ENCODE measurements around the gene RPA1.
"Not testable (repeated sequence)": the region's sequence is repeated elsewhere in the genome, so short reads cannot be mapped to it uniquely, and the experiment has no call there.

Gene RPA1

GRCh38 chr17:1878419-1879121 lies 48.8 kb downstream of the RPA1 start:
- DNase-seq (ENCODE audit: low read depth, low spot score) = no peak

GRCh38 chr17:1880851-1881630 lies 51.2 kb downstream of the RPA1 start:
- no peak for DNase-seq (ENCODE audit: low read depth, low spot score)

- DNase-seq (ENCODE audit: low read depth, low spot score) = no peak
Measured at GRCh38 chr17:1882836-1883235, 53.0 kb downstream of the RPA1 start.

- DNase-seq (ENCODE audit: low read depth, low spot score) = no peak
Measured at GRCh38 chr17:1883536-1883935, 53.7 kb downstream of the RPA1 start.

GRCh38 chr17:1888741-1889140 lies 58.9 kb downstream of the RPA1 start:
- DNase-seq (ENCODE audit: low read depth, low spot score) = no peak

GRCh38 chr17:1890758-1891450 lies 61.1 kb downstream of the RPA1 start:
- DNase-seq (ENCODE audit: low read depth, low spot score) = no peak

- DNase-seq (ENCODE audit: low read depth, low spot score) = no peak
Measured at GRCh38 chr17:1894753-1895339, 65.0 kb downstream of the RPA1 start.

GRCh38 chr17:1895479-1895878 lies 65.7 kb downstream of the RPA1 start:
- not testable (repeated sequence) for DNase-seq (ENCODE audit: low read depth, low spot score)

GRCh38 chr17:1896243-1897104 lies 66.7 kb downstream of the RPA1 start:
- DNase-seq (ENCODE audit: low read depth, low spot score) = no peak

- DNase-seq (ENCODE audit: low read depth, low spot score) = no peak
Measured at GRCh38 chr17:1897105-1897656, 67.4 kb downstream of the RPA1 start.

GRCh38 chr17:1898332-1898731 lies 68.5 kb downstream of the RPA1 start:
- no peak for DNase-seq (ENCODE audit: low read depth, low spot score)

- DNase-seq (ENCODE audit: low read depth, low spot score) = no peak
Measured at GRCh38 chr17:1898872-1899271, 69.1 kb downstream of the RPA1 start.

GRCh38 chr17:1899403-1900000 lies 69.7 kb downstream of the RPA1 start:
- no peak for DNase-seq (ENCODE audit: low read depth, low spot score)

GRCh38 chr17:1904273-1905182 lies 74.7 kb downstream of the RPA1 start:
- DNase-seq (ENCODE audit: low read depth, low spot score) = no peak

- no peak for DNase-seq (ENCODE audit: low read depth, low spot score)
Measured at GRCh38 chr17:1905190-1905913, 75.5 kb downstream of the RPA1 start.

GRCh38 chr17:1906662-1907101 lies 76.9 kb downstream of the RPA1 start:
- no peak for DNase-seq (ENCODE audit: low read depth, low spot score)

- DNase-seq (ENCODE audit: low read depth, low spot score) = no peak
Measured at GRCh38 chr17:1907216-1907631, 77.4 kb downstream of the RPA1 start.

- no peak for DNase-seq (ENCODE audit: low read depth, low spot score)
Measured at GRCh38 chr17:1907909-1908698, 78.3 kb downstream of the RPA1 start.

All from activated CD4-positive, CD25-positive, alpha-beta regulatory T cell treated with anti-CD3 and anti-CD28 coated beads, Interleukin-2, amount 50 U/mL, for 16 hours (primary cell).